Measurements from ENCODE around the gene SEC14L1. TPM values are rescaled to one million over a fixed set of nuclear protein-coding genes. Genes with fewer than 3 reads are reported as not detected.

The SEC14L1 gene
- total RNA-seq, 1 donor from 2014 or later: 83.5 TPM

- Histone ChIP-seq H3K9me3 (ENCODE audit: control insufficient read depth in 3 of 3, low read length in 3 of 3) (peaks cover 0 to 3% (median 0%) of the 10 kb centered on the region in 3 donors), H3K36me3 (ENCODE audit: control insufficient read depth in 3 of 3, insufficient read depth in 3 of 3, low read length in 3 of 3) (peaks cover 0 to 2% (median 0%) of the 10 kb centered on the region in 3 donors), H3K27me3 (ENCODE audit: control insufficient read depth in 3 of 3, insufficient read depth in 3 of 3, low read length in 3 of 3) (no peaks in the 10 kb centered on the region), H3K4me1 (ENCODE audit: control insufficient read depth in 3 of 3, insufficient read depth in 3 of 3, low read length in 3 of 3) (peaks cover 48 to 55% (median 49%) of the 10 kb centered on the region in 3 donors), H3K4me3 (ENCODE audit: low read length in 3 of 3) (no peak overlapping the region), H3K27ac (ENCODE audit: low read depth, low read length) (no peak overlapping the region), H3K9ac (ENCODE audit: low read depth in 1 of 3, low read length in 3 of 3) (no peak overlapping the region)
Measured at GRCh38 chr17:77167472-77168306, 26.9 kb downstream of the SEC14L1 start.

GRCh38 chr17:77173104-77173503 is 32.3 kb downstream of the SEC14L1 start:
- Histone ChIP-seq H3K36me3 (ENCODE audit: control insufficient read depth in 3 of 3, insufficient read depth in 3 of 3, low read length in 3 of 3) (peaks cover 6 to 12% (median 8%) of the 10 kb centered on the region in 3 donors), H3K27ac (ENCODE audit: low read depth, low read length) (peak overlapping the region; percentile 25), H3K27me3 (ENCODE audit: control insufficient read depth in 3 of 3, insufficient read depth in 3 of 3, low read length in 3 of 3) (no peaks in the 10 kb centered on the region), H3K4me3 (ENCODE audit: low read length in 3 of 3) (peak overlapping the region in 1 of 3 donors; percentile 3), H3K9me3 (ENCODE audit: control insufficient read depth in 3 of 3, low read length in 3 of 3) (peaks cover 4 to 12% (median 11%) of the 10 kb centered on the region in 3 donors), H3K9ac (ENCODE audit: low read depth in 1 of 3, low read length in 3 of 3) (no peak overlapping the region), H3K4me1 (ENCODE audit: control insufficient read depth in 3 of 3, insufficient read depth in 3 of 3, low read length in 3 of 3) (peaks cover 17 to 29% (median 21%) of the 10 kb centered on the region in 3 donors)

DNA sequence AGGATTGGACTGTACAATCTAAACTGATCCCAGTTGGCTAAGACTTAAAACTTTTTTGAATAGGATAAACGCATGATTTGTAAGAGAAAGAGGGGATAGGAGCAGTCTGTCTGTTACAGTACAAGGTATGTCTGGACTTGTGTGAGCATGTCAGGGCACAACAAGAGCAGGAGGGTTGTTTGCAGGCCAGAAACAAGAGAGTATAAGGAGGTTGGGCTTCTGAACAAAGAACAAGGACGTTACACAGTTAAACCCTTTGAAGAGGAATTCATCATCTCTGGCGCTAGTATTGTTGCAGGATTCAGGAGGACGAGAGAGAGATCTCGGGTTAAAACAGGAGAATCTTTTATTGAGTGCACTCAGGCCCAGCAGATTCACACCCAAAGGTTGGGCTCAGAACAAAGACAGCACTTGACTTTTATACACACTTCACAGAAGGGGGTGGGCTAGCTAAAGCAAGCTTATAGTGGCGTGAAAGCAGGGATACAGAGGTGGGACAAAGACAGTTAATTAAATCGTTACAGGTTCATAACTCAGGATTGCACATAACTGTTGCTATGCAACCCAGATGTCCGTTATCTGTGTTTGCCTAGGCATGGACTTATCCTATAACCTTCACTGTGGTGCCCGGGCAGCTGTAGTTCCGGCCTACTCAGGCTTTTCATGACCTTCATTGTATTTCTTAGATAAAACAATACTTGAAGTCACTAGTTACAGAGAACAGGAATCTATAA is 34.3 kb downstream of the SEC14L1 start:
- Histone ChIP-seq H3K9me3 (ENCODE audit: control insufficient read depth in 3 of 3, low read length in 3 of 3) (peaks cover 4 to 11% (median 8%) of the 10 kb centered on the region in 3 donors), H3K27me3 (ENCODE audit: control insufficient read depth in 3 of 3, insufficient read depth in 3 of 3, low read length in 3 of 3) (no peaks in the 10 kb centered on the region), H3K4me1 (ENCODE audit: control insufficient read depth in 3 of 3, insufficient read depth in 3 of 3, low read length in 3 of 3) (peaks cover 21 to 32% (median 27%) of the 10 kb centered on the region in 3 donors), H3K27ac (ENCODE audit: low read depth, low read length) (no peak overlapping the region), H3K4me3 (ENCODE audit: low read length in 3 of 3) (no peak overlapping the region), H3K9ac (ENCODE audit: low read depth in 1 of 3, low read length in 3 of 3) (no peak overlapping the region), H3K36me3 (ENCODE audit: control insufficient read depth in 3 of 3, insufficient read depth in 3 of 3, low read length in 3 of 3) (peaks cover 6 to 12% (median 8%) of the 10 kb centered on the region in 3 donors)

DNA sequence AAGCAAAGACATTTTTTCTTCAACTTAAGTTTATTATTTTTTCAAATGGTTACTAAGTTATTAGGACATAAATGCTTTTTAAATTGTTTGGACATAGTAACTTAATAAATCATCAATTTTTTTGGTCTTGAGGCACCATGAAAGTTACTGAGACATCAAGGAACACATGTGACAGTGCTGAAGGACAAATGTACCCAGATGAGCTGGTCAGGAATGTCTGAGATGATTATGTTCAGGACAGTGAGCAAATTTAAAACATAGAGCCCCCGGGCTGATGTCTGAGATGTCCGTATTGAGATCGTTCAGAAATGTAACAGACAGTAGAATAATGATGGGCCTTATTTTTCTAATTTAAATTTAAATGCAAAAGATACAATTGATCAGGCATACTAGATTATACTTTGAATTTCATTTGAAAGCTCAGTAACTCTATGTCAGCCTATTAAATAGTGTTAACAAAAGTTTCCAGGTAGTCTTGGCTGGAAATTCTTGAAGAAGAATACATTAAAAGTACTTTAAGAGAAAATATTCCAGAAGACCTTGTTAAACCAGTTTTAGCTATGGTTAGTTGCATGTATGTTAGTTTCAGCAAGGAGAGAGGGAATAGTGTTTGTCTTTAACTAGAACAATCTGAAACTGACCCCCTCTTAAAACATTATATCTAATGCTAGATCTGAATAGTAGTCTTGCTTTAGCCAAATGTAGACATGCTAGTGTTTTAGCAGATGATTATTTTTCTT is 36.4 kb downstream of the SEC14L1 start:
- Histone ChIP-seq H3K27ac (ENCODE audit: low read depth, low read length) (peak overlapping the region; percentile 36), H3K27me3 (ENCODE audit: control insufficient read depth in 3 of 3, insufficient read depth in 3 of 3, low read length in 3 of 3) (no peaks in the 10 kb centered on the region), H3K4me3 (ENCODE audit: low read length in 3 of 3) (no peak overlapping the region), H3K9ac (ENCODE audit: low read depth in 1 of 3, low read length in 3 of 3) (no peak overlapping the region), H3K4me1 (ENCODE audit: control insufficient read depth in 3 of 3, insufficient read depth in 3 of 3, low read length in 3 of 3) (peaks cover 35 to 41% (median 41%) of the 10 kb centered on the region in 3 donors), H3K36me3 (ENCODE audit: control insufficient read depth in 3 of 3, insufficient read depth in 3 of 3, low read length in 3 of 3) (peaks cover 6 to 12% (median 8%) of the 10 kb centered on the region in 3 donors), H3K9me3 (ENCODE audit: control insufficient read depth in 3 of 3, low read length in 3 of 3) (peaks cover 4 to 11% (median 8%) of the 10 kb centered on the region in 3 donors)

DNA sequence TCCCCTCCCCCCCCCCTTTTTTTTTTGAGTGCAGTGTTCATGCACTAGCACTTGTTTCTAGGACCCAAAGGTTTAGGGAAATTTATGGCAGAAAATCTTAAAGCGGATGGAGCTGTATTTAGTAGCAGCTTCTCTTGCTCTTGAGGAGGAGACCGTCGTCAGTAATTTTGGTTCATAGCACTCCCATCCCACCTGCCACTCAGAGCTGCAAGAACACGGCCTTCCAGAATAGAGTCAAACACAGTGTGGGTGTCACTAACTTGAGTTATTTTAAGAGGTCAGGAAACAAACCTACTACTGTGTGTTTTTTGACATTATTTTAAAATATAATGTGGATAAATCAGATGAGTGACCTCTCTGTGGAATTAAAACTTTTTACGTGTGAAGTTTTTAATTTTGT is 37.3 kb downstream of the SEC14L1 start:
- H3K4me3 ChIP-seq (ENCODE audit: low read length in 3 of 3): no peak overlapping the region
- peak overlapping the region in 1 of 3 donors; percentile 21 for H3K9ac ChIP-seq (ENCODE audit: low read depth in 1 of 3, low read length in 3 of 3)
- peak overlapping the region; percentile 36 for H3K27ac ChIP-seq (ENCODE audit: low read depth, low read length)
- H3K9me3 ChIP-seq (ENCODE audit: control insufficient read depth in 3 of 3, low read length in 3 of 3): peaks cover 4 to 11% (median 8%) of the 10 kb centered on the region in 3 donors
- H3K4me1 ChIP-seq (ENCODE audit: control insufficient read depth in 3 of 3, insufficient read depth in 3 of 3, low read length in 3 of 3): peaks cover 38 to 45% (median 43%) of the 10 kb centered on the region in 3 donors
- no peaks in the 10 kb centered on the region for H3K27me3 ChIP-seq (ENCODE audit: control insufficient read depth in 3 of 3, insufficient read depth in 3 of 3, low read length in 3 of 3)
- H3K36me3 ChIP-seq (ENCODE audit: control insufficient read depth in 3 of 3, insufficient read depth in 3 of 3, low read length in 3 of 3): peaks cover 6 to 12% (median 8%) of the 10 kb centered on the region in 3 donors

DNA sequence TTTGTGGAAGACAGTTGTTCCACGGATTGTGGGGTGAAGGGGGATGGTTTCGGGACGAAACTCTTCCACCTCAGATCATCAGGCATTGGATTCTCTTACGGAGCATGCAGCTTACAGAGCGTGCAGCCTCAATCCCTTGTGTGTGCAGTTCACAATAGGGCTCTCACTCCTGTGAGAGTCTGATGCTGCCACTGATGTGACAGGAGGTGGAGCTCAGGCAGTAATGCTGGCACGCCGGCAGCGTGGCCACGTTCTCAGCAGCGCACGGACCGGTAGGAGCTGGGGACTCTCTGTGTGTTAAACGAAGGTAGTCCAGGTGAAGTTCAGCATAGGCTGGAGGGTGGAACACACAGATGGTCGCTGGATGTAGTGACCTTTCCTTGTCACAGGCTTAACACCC is 37.8 kb downstream of the SEC14L1 start:
- peaks cover 4 to 11% (median 8%) of the 10 kb centered on the region in 3 donors for H3K9me3 ChIP-seq (ENCODE audit: control insufficient read depth in 3 of 3, low read length in 3 of 3)
- H3K27ac ChIP-seq (ENCODE audit: low read depth, low read length): no peak overlapping the region
- no peak overlapping the region for H3K4me3 ChIP-seq (ENCODE audit: low read length in 3 of 3)
- H3K4me1 ChIP-seq (ENCODE audit: control insufficient read depth in 3 of 3, insufficient read depth in 3 of 3, low read length in 3 of 3): peaks cover 42 to 48% (median 48%) of the 10 kb centered on the region in 3 donors
- H3K27me3 ChIP-seq (ENCODE audit: control insufficient read depth in 3 of 3, insufficient read depth in 3 of 3, low read length in 3 of 3): no peaks in the 10 kb centered on the region
- H3K9ac ChIP-seq (ENCODE audit: low read depth in 1 of 3, low read length in 3 of 3): no peak overlapping the region
- H3K36me3 ChIP-seq (ENCODE audit: control insufficient read depth in 3 of 3, insufficient read depth in 3 of 3, low read length in 3 of 3): peaks cover 6 to 12% (median 8%) of the 10 kb centered on the region in 3 donors

- Histone ChIP-seq H3K9ac (ENCODE audit: low read depth in 1 of 3, low read length in 3 of 3) (peak overlapping the region in 2 of 3 donors; percentile 6 to 34), H3K4me3 (ENCODE audit: low read length in 3 of 3) (peak overlapping the region; percentile 6 to 23 (median 8)), H3K36me3 (ENCODE audit: control insufficient read depth in 3 of 3, insufficient read depth in 3 of 3, low read length in 3 of 3) (no peaks in the 10 kb centered on the region), H3K4me1 (ENCODE audit: control insufficient read depth in 3 of 3, insufficient read depth in 3 of 3, low read length in 3 of 3) (peaks cover 63 to 70% (median 69%) of the 10 kb centered on the region in 3 donors), H3K27me3 (ENCODE audit: control insufficient read depth in 3 of 3, insufficient read depth in 3 of 3, low read length in 3 of 3) (no peaks in the 10 kb centered on the region), H3K9me3 (ENCODE audit: control insufficient read depth in 3 of 3, low read length in 3 of 3) (no peaks in the 10 kb centered on the region), H3K27ac (ENCODE audit: low read depth, low read length) (peak overlapping the region; percentile 10)
Measured at GRCh38 chr17:77180503-77181357, 40.0 kb downstream of the SEC14L1 start.

- Histone ChIP-seq H3K4me1 (ENCODE audit: control insufficient read depth in 3 of 3, insufficient read depth in 3 of 3, low read length in 3 of 3) (peaks cover 73 to 84% (median 73%) of the 10 kb centered on the region in 3 donors), H3K9ac (ENCODE audit: low read depth in 1 of 3, low read length in 3 of 3) (no peak overlapping the region), H3K27ac (ENCODE audit: low read depth, low read length) (peak overlapping the region; percentile 56), H3K27me3 (ENCODE audit: control insufficient read depth in 3 of 3, insufficient read depth in 3 of 3, low read length in 3 of 3) (no peaks in the 10 kb centered on the region), H3K9me3 (ENCODE audit: control insufficient read depth in 3 of 3, low read length in 3 of 3) (no peaks in the 10 kb centered on the region), H3K36me3 (ENCODE audit: control insufficient read depth in 3 of 3, insufficient read depth in 3 of 3, low read length in 3 of 3) (no peaks in the 10 kb centered on the region), H3K4me3 (ENCODE audit: low read length in 3 of 3) (no peak overlapping the region)
Measured at GRCh38 chr17:77182205-77183172, 41.7 kb downstream of the SEC14L1 start.
